GM10266 (cell line): ENCODE data around the gene GUCY1A1.

Experiments used
- DNase-seq: peaks from one replicate; pipeline ENCODE4 v3.0.0; 2012; ENCODE audit errors: extremely low spot score
- CTCF ChIP-seq: IDR thresholded peaks from 2 replicates; pipeline ENCODE4 v1.5.1; 2012; ENCODE audit warnings: mild to moderate bottlenecking, low read depth; ENCODE audit not compliant: control insufficient read depth, insufficient read depth; ENCODE audit errors: missing control alignments

GUCY1A1 gene

GRCh38 chr4:155774033-155774432, 107.4 kb downstream of the GUCY1A1 start:
- TF ChIP-seq CTCF = no peak
- no peak for DNase-seq

GRCh38 chr4:155777971-155778735, 111.5 kb downstream of the GUCY1A1 start:
- TF ChIP-seq CTCF = no peak
- no peak for DNase-seq

- no peak for TF ChIP-seq CTCF
- no peak for DNase-seq
Measured at GRCh38 chr4:155780775-155781174, 114.1 kb downstream of the GUCY1A1 start.

- TF ChIP-seq CTCF = no peak
- no peak for DNase-seq
Measured at GRCh38 chr4:155781249-155781831, 114.7 kb downstream of the GUCY1A1 start.
